ENCODE results near the gene KSR2. TPM values are rescaled to one million over a fixed set of nuclear protein-coding genes. Genes with fewer than 3 reads are reported as not detected.

KSR2 gene
- total RNA-seq, 1 donor: under 0.01 TPM

DNA sequence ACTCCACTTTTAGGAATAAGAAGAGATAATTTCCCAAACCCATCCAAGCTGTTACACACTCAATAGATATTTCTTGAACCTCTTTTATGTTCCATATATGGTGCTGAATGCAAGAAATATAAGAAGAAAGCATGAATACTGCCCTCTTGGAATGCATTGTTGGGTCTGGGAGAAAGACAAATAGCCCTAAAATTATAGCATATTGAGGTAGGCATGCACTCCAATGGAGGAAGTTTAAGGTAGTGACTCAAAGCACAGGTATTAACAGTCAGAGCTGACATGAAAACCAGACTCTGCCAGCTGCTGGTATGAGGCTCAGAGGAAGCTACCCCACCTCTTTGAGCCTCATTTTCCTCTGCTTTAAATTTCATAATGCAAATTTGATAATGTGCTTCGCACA is 346.0 kb downstream of the KSR2 start:
- Histone ChIP-seq H3K9me3 (ENCODE audit: low read depth, low read length) (no peaks in the 10 kb centered on the region), H3K4me3 (ENCODE audit: insufficient read depth, low read length) (no peak overlapping the region), H3K27me3 (ENCODE audit: insufficient read depth, low read length) (no peaks in the 10 kb centered on the region), H2AFZ (ENCODE audit: low read length) (no peak overlapping the region), H4K20me1 (ENCODE audit: insufficient read depth, low read length) (no peaks in the 10 kb centered on the region), H3K4me2 (ENCODE audit: insufficient read depth, low read length) (no peak overlapping the region), H3K27ac (ENCODE audit: low read depth, low read length) (no peak overlapping the region), H3K79me2 (ENCODE audit: insufficient read depth, low read length) (no peaks in the 10 kb centered on the region), H3K36me3 (ENCODE audit: insufficient read depth, low read length) (no peaks in the 10 kb centered on the region), H3K4me1 (ENCODE audit: insufficient read depth, low read length) (no peaks in the 10 kb centered on the region)
- TF ChIP-seq, protein P1, sequence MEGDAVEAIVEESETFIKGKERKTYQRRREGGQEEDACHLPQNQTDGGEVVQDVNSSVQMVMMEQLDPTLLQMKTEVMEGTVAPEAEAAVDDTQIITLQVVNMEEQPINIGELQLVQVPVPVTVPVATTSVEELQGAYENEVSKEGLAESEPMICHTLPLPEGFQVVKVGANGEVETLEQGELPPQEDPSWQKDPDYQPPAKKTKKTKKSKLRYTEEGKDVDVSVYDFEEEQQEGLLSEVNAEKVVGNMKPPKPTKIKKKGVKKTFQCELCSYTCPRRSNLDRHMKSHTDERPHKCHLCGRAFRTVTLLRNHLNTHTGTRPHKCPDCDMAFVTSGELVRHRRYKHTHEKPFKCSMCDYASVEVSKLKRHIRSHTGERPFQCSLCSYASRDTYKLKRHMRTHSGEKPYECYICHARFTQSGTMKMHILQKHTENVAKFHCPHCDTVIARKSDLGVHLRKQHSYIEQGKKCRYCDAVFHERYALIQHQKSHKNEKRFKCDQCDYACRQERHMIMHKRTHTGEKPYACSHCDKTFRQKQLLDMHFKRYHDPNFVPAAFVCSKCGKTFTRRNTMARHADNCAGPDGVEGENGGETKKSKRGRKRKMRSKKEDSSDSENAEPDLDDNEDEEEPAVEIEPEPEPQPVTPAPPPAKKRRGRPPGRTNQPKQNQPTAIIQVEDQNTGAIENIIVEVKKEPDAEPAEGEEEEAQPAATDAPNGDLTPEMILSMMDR (IDR thresholded peaks at IDR 0.05; ENCODE audit: extremely low read depth, low read depth, low read length): no peak
- DNase-seq (ENCODE audit: insufficient read length, low spot score, missing footprints): no peak

DNA sequence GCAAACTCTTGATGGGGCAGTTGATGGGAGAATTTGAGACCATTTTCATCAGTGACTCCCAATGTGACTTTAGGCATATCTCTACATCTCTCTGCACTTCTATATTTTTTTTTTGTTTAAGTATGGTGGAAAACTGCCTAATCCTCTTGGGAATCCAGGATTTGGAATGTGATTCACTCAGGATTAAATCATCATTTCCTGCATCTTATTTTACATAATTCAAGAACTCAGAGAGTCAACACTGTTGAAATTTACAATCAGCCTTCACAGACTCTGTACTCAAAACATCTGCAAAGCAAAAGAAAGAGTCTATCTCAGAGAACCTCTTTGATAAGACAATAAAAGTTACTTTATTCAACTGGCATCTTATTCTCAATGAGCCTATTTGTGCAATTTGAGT is 346.7 kb downstream of the KSR2 start:
- Histone ChIP-seq H2AFZ (ENCODE audit: low read length) (no peak overlapping the region), H3K27me3 (ENCODE audit: insufficient read depth, low read length) (no peaks in the 10 kb centered on the region), H3K4me2 (ENCODE audit: insufficient read depth, low read length) (no peak overlapping the region), H3K4me3 (ENCODE audit: insufficient read depth, low read length) (no peak overlapping the region), H3K9me3 (ENCODE audit: low read depth, low read length) (no peaks in the 10 kb centered on the region), H3K36me3 (ENCODE audit: insufficient read depth, low read length) (no peaks in the 10 kb centered on the region), H3K79me2 (ENCODE audit: insufficient read depth, low read length) (no peaks in the 10 kb centered on the region), H3K4me1 (ENCODE audit: insufficient read depth, low read length) (no peaks in the 10 kb centered on the region), H3K27ac (ENCODE audit: low read depth, low read length) (no peak overlapping the region), H4K20me1 (ENCODE audit: insufficient read depth, low read length) (no peaks in the 10 kb centered on the region)
- TF ChIP-seq, protein P1 (IDR thresholded peaks at IDR 0.05; ENCODE audit: extremely low read depth, low read depth, low read length): no peak
- DNase-seq (ENCODE audit: insufficient read length, low spot score, missing footprints): no peak

DNA sequence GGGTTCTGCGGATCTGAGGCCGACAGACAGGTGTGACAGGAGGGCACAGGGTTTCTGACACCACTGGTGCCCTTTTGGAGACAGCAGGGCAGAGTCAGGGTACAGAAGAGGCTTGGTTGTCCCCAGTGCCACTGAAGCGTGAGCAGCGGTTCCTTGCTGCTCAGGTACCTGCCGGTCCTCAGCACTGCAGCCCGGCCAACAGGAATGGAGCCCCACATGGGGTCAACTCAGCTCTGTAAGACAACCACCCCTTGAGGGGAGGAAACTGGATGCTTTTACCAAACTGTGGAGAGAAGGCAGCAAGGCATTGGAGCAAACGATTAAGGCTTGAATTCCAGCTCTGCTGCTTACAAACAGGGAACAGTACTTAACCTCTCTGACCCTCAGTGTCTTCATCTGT is 361.0 kb downstream of the KSR2 start:
- Histone ChIP-seq H3K4me2 (ENCODE audit: insufficient read depth, low read length) (no peak overlapping the region), H3K27me3 (ENCODE audit: insufficient read depth, low read length) (no peaks in the 10 kb centered on the region), H3K79me2 (ENCODE audit: insufficient read depth, low read length) (no peaks in the 10 kb centered on the region)

DNA sequence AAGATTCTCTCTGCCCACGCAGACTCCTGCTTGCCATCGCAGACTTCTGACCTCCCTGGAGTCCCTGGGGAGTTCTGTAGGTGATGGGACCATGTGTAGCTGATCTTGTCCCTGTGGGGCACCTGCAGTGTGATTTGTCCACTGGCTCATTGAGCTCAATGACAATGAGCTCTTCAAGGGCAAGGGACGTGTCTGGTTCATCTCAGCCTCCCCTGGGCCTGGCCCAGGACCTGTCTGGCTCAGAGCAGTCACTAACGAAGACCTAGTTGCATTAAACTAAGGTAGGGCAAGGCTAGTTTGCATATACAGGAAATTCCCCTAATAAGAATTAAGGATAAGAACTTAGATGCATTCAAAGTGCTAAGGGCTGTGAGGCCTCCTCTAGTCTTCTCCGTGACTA is 361.8 kb downstream of the KSR2 start:
- no peaks in the 10 kb centered on the region for H3K79me2 ChIP-seq (ENCODE audit: insufficient read depth, low read length)
- no peaks in the 10 kb centered on the region for H4K20me1 ChIP-seq (ENCODE audit: insufficient read depth, low read length)
- no peak overlapping the region for H3K4me2 ChIP-seq (ENCODE audit: insufficient read depth, low read length)
- no peak for DNase-seq (ENCODE audit: insufficient read length, low spot score, missing footprints)
- H3K9me3 ChIP-seq (ENCODE audit: low read depth, low read length): no peaks in the 10 kb centered on the region
- H3K27me3 ChIP-seq (ENCODE audit: insufficient read depth, low read length): no peaks in the 10 kb centered on the region
- no peaks in the 10 kb centered on the region for H3K4me1 ChIP-seq (ENCODE audit: insufficient read depth, low read length)
- no peak overlapping the region for H2AFZ ChIP-seq (ENCODE audit: low read length)
- H3K4me3 ChIP-seq (ENCODE audit: insufficient read depth, low read length): no peak overlapping the region
- no peak overlapping the region for H3K27ac ChIP-seq (ENCODE audit: low read depth, low read length)
- H3K36me3 ChIP-seq (ENCODE audit: insufficient read depth, low read length): no peaks in the 10 kb centered on the region
- TF ChIP-seq, protein P1 (IDR thresholded peaks at IDR 0.05; ENCODE audit: extremely low read depth, low read depth, low read length): no peak

More for the DNA sequence above, 361.0 kb downstream of the KSR2 start:
- Histone ChIP-seq H4K20me1 (ENCODE audit: insufficient read depth, low read length) (no peaks in the 10 kb centered on the region), H2AFZ (ENCODE audit: low read length) (no peak overlapping the region), H3K9me3 (ENCODE audit: low read depth, low read length) (no peaks in the 10 kb centered on the region), H3K27ac (ENCODE audit: low read depth, low read length) (no peak overlapping the region), H3K36me3 (ENCODE audit: insufficient read depth, low read length) (no peaks in the 10 kb centered on the region), H3K4me3 (ENCODE audit: insufficient read depth, low read length) (no peak overlapping the region), H3K4me1 (ENCODE audit: insufficient read depth, low read length) (no peaks in the 10 kb centered on the region)
- DNase-seq (ENCODE audit: insufficient read length, low spot score, missing footprints): no peak
- TF ChIP-seq, protein P1 (IDR thresholded peaks at IDR 0.05; ENCODE audit: extremely low read depth, low read depth, low read length): no peak

All from osteoblast (primary cell).